BE2C (cell line): ENCODE results near the gene EXOSC3.
"Not testable (repeated sequence)": the region's sequence is repeated elsewhere in the genome, so short reads cannot be mapped to it uniquely, and the experiment has no call there.

Experiments
- DNase-seq: peaks from one replicate; pipeline ENCODE4 v3.0.0-alpha.2; 2020
- H3K27me3 ChIP-seq: fragments of 250-450 bp; sonication (Bioruptor Pico); 2 replicates; pipeline ENCODE4 v1.5.1; 2020; ENCODE audit warnings: mild to moderate bottlenecking
- H3K36me3 ChIP-seq: fragments of 250-450 bp; sonication (Bioruptor Pico); 2 replicates; pipeline ENCODE4 v1.5.1; 2020; ENCODE audit warnings: mild to moderate bottlenecking
- H3K4me1 ChIP-seq: fragments of 250-450 bp; sonication (Bioruptor Pico); 2 replicates; pipeline ENCODE4 v1.5.1; 2020
- H3K4me3 ChIP-seq: 2 replicates; pipeline ENCODE4 v1.5.1; 2011; ENCODE audit warnings: low read depth, low read length
- H3K9me3 ChIP-seq: fragments of 250-450 bp; sonication (Bioruptor Pico); 2 replicates; pipeline ENCODE4 v1.5.1; 2020
- TF ChIP-seq, protein P1 (sequence below): IDR thresholded peaks from 2 replicates; pipeline ENCODE4 v1.5.1; 2012; ENCODE audit warnings: mild to moderate bottlenecking, low read depth, low read length

The EXOSC3 gene

DNA sequence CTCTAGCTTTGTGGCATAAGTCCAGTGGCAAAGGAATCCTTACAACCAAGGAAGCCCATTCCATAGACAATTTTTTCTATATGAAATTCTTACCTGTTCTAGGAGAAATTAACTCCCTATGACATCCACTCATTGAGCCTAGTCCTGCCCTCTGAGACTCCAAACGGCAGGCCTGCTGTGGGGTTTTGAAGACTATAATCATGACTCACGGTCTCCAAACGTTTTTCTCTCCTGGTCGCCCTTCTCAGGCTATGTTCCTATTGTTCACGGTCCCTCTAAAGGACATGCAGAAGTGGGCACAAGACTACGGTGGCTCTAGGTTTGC, 611 bp downstream of the EXOSC3 start:
- DNase-seq: no peak
- TF ChIP-seq, protein P1, sequence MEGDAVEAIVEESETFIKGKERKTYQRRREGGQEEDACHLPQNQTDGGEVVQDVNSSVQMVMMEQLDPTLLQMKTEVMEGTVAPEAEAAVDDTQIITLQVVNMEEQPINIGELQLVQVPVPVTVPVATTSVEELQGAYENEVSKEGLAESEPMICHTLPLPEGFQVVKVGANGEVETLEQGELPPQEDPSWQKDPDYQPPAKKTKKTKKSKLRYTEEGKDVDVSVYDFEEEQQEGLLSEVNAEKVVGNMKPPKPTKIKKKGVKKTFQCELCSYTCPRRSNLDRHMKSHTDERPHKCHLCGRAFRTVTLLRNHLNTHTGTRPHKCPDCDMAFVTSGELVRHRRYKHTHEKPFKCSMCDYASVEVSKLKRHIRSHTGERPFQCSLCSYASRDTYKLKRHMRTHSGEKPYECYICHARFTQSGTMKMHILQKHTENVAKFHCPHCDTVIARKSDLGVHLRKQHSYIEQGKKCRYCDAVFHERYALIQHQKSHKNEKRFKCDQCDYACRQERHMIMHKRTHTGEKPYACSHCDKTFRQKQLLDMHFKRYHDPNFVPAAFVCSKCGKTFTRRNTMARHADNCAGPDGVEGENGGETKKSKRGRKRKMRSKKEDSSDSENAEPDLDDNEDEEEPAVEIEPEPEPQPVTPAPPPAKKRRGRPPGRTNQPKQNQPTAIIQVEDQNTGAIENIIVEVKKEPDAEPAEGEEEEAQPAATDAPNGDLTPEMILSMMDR: no peak
- peak overlapping the region; percentile 94 for H3K4me3 ChIP-seq
- H3K36me3 ChIP-seq: peaks cover 47% of the 10 kb centered on the region
- no peaks in the 10 kb centered on the region for H3K9me3 ChIP-seq
- H3K4me1 ChIP-seq: no peaks in the 10 kb centered on the region; the same call in 1 of the 2 replicates
- no peaks in the 10 kb centered on the region for H3K27me3 ChIP-seq

DNA sequence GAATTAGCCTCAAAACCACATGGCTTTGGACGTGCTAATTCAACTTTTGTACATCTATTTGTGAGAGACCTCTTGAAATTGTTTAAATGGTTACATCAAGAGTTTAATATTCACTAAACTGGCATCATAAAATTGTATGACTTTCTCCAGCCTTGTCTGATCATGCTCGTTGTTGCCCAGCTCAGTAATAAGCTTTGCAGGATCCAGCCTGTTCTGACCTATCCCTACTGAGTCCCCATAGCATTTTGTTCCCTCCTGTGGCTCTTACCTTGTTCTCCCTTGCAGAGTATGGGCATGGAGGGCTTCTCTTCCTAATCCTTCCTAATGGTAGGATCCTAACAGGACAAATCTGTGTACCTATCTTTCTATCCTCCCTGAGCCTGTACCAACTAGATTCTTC, 6.3 kb downstream of the EXOSC3 start:
- Histone ChIP-seq H3K27me3 (no peaks in the 10 kb centered on the region), H3K9me3 (no peaks in the 10 kb centered on the region), H3K4me1 (no peaks in the 10 kb centered on the region), H3K4me3 (no peak overlapping the region), H3K36me3 (peaks cover 79% of the 10 kb centered on the region)
- TF ChIP-seq, protein P1: no peak
- no peak for DNase-seq

DNA sequence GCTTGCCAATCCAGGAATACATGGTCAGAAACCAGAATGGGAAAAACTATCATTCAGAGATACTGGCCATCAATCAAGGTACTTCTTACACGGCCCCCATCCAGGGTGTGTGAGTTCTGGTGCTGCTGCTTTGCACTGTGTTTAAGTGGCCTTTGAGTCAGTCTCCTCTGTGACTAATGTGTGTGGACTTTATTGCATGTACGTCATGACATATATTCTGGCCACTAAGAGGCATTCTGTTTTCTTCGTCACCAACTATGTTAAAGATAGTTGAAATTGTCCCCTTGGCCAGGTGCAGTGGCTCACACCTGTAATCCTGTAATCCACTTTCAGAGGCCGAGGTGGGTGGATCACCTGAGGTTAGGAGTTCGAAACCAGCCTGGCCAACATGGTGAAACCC, 8.5 kb downstream of the EXOSC3 start:
- H3K27me3 ChIP-seq: no peaks in the 10 kb centered on the region
- H3K4me3 ChIP-seq: no peak overlapping the region
- DNase-seq: no peak
- TF ChIP-seq, protein P1: no peak
- H3K4me1 ChIP-seq: no peaks in the 10 kb centered on the region
- H3K9me3 ChIP-seq: no peaks in the 10 kb centered on the region
- peaks cover 64% of the 10 kb centered on the region for H3K36me3 ChIP-seq

DNA sequence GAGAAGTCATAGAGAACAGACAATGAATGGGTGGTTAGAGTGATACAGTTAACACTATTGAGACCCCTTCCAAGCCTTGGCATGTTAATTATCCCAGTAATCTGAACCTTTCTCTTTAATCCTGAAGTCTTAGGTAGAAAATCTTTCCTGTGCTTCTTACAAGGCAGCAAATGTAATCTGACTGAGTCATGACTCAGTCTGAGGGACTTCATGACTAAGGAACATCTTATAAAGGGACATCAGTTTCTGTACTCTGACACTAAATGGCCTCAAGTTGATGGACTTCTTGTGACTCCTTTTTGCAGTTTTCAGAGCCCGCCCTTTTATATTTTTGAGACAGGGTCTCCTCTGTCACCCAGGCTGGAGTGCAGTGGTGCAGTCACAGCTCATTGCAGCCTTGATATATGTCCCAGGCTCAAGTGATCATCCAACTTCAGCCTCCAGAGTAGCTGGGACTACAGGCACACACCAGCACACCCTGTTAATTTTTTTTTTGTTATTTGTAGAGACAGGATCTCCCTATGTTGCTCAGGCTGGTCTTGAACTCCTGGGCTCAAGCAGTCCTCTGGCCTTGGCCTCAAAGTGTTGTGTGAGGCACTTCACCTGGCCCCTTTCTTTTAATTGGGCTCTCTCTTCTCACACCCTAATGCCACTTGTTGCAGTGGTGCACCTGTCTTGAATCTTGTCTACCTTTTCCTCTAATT, 9.5 kb downstream of the EXOSC3 start:
- no peaks in the 10 kb centered on the region for H3K27me3 ChIP-seq
- TF ChIP-seq, protein P1: no peak
- no peak for DNase-seq
- H3K9me3 ChIP-seq: no peaks in the 10 kb centered on the region
- H3K36me3 ChIP-seq: peaks cover 55% of the 10 kb centered on the region
- no peak overlapping the region for H3K4me3 ChIP-seq
- no peaks in the 10 kb centered on the region for H3K4me1 ChIP-seq

DNA sequence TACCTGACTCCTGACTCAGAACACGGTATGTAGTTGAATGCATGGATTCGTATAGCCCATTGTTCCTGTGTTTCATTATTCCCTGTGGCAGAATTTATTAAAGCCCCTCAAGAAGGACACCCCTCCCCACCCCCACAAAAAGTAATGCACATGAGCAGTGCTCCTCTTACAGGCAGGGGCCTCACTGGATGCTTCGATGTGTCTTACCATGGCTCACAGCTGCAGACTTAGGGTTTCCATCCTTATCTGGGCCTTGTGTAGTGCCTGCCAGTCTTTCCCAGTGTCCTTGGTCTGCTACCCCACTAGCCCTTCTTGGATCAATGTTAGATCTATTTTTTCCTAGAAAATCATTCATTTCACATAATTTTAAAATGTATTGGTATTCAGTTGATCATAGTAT, 14.9 kb downstream of the EXOSC3 start:
- TF ChIP-seq, protein P1: no peak
- DNase-seq: no peak
- Histone ChIP-seq H3K36me3 (peaks cover 15% of the 10 kb centered on the region), H3K4me3 (no peak overlapping the region), H3K9me3 (no peaks in the 10 kb centered on the region), H3K27me3 (no peaks in the 10 kb centered on the region), H3K4me1 (no peaks in the 10 kb centered on the region)

DNA sequence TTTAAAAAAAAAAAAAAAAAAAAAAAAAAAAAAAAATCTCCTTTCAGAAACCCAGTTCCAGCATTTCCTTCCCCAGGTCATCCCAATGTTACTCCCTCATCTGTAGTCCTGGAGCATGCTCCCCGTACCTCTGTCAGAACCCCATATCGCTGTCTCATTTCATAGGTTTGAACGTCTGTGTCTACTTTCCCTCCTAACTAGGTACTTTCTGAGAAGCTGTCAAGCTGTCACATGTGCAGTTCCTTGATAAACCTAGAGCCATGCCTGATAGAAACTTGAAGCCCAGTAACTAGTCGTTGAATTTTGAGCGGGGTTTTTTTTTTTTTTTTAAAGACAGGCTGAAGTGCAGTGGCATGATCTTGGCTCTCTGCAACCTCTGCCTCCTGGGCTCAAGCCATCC, 15.6 kb downstream of the EXOSC3 start:
- Histone ChIP-seq H3K4me3 (no peak overlapping the region), H3K36me3 (peaks cover 12% of the 10 kb centered on the region), H3K4me1 (no peaks in the 10 kb centered on the region), H3K9me3 (no peaks in the 10 kb centered on the region), H3K27me3 (no peaks in the 10 kb centered on the region)
- TF ChIP-seq, protein P1: no peak
- no peak for DNase-seq

DNA sequence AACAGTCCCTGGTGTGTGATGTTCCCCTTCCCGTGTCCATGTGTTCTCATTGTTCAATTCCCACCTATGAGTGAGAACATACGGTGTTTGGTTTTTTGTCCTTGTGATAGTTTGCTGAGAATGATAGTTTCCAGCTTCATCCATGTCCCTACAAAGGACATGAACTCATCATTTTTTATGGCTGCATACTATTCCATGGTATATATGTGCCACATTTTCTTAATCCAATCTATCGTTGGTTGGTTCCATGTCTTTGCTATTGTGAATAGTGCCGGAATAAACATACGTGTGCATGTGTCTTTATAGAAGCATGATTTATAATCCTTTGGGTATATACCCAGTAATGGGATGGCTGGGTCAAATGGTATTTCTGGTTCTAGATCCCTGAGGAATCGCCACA, 19.6 kb downstream of the EXOSC3 start:
- not testable (repeated sequence) for H3K9me3 ChIP-seq, H3K27me3 ChIP-seq, H3K4me1 ChIP-seq, H3K4me3 ChIP-seq, DNase-seq, H3K36me3 ChIP-seq
